ENCODE measurements around the gene TSHZ1.

Gene TSHZ1

DNA sequence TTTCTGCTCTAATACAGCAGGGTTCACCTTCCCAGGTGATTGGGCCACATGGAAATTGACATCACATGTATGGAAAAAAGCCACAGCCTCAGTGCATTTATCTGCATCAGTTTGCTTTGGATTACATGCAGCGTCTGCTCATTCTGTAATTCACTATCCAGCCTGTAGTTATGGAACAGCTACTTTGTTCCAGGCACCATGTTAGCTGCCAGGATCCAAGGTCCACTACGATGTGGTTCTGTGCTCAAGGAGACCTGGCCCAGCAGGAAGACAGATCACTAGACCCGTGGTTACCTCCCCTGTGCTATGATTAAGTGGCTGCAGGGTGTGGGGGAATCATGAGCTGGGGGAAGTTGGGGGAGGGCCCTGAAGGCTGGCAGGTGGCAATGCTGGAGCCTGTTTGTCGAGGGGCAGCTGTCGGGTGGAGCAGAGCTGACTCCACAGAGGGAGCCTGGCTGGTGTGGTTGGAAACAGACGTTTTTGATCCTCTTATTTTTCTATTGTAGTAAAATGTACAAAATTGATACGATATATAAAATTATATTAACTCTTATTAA lies 58.6 kb downstream of the TSHZ1 start:
- TF ChIP-seq USF1 (IDR thresholded peaks at IDR 0.05), result no peak

DNA sequence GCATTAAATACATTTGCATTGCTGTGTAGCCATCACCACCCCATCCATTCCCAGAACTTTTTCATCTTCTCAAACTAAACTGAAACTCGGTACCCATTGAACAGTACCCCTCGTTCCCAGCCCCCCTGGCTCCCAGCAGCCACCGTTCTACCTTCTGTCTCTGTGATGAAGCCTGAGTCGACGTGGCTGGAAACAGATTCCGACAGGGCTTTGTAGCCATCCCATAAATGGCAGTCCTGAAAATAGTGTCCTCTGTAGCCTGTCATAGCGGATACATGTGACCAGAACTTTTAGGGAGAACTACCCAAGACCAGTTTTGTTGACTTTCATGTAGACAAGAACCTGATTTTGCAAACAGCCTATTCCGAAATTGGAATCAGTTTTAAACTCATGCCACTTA lies 59.1 kb downstream of the TSHZ1 start:
- TF ChIP-seq TAF1 (IDR thresholded peaks at IDR 0.05; ENCODE audit: low read depth), result no peak
- TF ChIP-seq, protein P1, sequence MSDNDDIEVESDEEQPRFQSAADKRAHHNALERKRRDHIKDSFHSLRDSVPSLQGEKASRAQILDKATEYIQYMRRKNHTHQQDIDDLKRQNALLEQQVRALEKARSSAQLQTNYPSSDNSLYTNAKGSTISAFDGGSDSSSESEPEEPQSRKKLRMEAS (IDR thresholded peaks at IDR 0.05), result no peak

DNA sequence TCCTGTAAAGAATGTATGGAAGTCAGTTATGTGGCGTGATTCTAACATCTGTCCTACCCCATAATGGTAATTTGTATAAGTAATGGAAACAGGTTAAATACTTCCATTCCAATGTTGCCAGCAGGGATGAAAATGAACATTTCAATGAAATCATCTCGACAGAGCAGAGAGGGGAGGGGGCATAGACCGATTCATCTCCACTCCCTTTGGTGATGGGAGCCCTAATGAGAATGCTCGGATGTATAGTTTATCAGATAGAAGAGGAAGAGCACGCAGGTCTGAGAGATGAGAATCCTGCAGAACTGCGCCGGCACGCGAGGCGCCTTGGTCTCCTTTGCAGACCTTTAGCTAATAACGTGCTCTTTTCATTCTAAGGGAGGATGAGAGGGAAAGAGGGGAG lies 61.4 kb downstream of the TSHZ1 start:
- TF ChIP-seq RAD21 (IDR thresholded peaks at IDR 0.05; ENCODE audit: low read depth), result no peak
- TF ChIP-seq, protein P1 (IDR thresholded peaks at IDR 0.05), result no peak
- TF ChIP-seq TAF1 (IDR thresholded peaks at IDR 0.05; ENCODE audit: low read depth), result no peak
- TF ChIP-seq NFIC (IDR thresholded peaks at IDR 0.05), result no peak
- no peak for TF ChIP-seq EGR1 (IDR thresholded peaks at IDR 0.05)
- TF ChIP-seq CEBPB (IDR thresholded peaks at IDR 0.05), result no peak
- TF ChIP-seq ZBTB7A (IDR thresholded peaks at IDR 0.05; ENCODE audit: low read depth), result no peak
- no peak for TF ChIP-seq USF1 (IDR thresholded peaks at IDR 0.05)
- no peak for TF ChIP-seq TCF12 (IDR thresholded peaks at IDR 0.05; ENCODE audit: low read depth)
- no peak for TF ChIP-seq CREB1 (IDR thresholded peaks at IDR 0.05; ENCODE audit: low read depth)
- no peak for TF ChIP-seq TEAD4 (IDR thresholded peaks at IDR 0.05)
- TF ChIP-seq YY1 (IDR thresholded peaks at IDR 0.05; ENCODE audit: low read depth), result no peak
- TF ChIP-seq EP300 (IDR thresholded peaks at IDR 0.05; ENCODE audit: borderline replicate concordance), result no peak
- TF ChIP-seq REST (IDR thresholded peaks at IDR 0.05; ENCODE audit: low read depth), result no peak

GRCh38 chr18:75273817-75274216 lies 63.2 kb downstream of the TSHZ1 start:
- TF ChIP-seq RAD21 (IDR thresholded peaks at IDR 0.05; ENCODE audit: low read depth) (no peak), YY1 (IDR thresholded peaks at IDR 0.05; ENCODE audit: low read depth) (no peak), TCF12 (IDR thresholded peaks at IDR 0.05; ENCODE audit: low read depth) (no peak), USF1 (IDR thresholded peaks at IDR 0.05) (no peak), CEBPB (IDR thresholded peaks at IDR 0.05) (no peak)

- TF ChIP-seq RAD21 (IDR thresholded peaks at IDR 0.05; ENCODE audit: low read depth) (no peak), CREB1 (IDR thresholded peaks at IDR 0.05; ENCODE audit: low read depth) (no peak), TEAD4 (IDR thresholded peaks at IDR 0.05) (no peak), USF1 (IDR thresholded peaks at IDR 0.05) (no peak)
Measured at GRCh38 chr18:75275226-75275625, 64.6 kb downstream of the TSHZ1 start.

DNA sequence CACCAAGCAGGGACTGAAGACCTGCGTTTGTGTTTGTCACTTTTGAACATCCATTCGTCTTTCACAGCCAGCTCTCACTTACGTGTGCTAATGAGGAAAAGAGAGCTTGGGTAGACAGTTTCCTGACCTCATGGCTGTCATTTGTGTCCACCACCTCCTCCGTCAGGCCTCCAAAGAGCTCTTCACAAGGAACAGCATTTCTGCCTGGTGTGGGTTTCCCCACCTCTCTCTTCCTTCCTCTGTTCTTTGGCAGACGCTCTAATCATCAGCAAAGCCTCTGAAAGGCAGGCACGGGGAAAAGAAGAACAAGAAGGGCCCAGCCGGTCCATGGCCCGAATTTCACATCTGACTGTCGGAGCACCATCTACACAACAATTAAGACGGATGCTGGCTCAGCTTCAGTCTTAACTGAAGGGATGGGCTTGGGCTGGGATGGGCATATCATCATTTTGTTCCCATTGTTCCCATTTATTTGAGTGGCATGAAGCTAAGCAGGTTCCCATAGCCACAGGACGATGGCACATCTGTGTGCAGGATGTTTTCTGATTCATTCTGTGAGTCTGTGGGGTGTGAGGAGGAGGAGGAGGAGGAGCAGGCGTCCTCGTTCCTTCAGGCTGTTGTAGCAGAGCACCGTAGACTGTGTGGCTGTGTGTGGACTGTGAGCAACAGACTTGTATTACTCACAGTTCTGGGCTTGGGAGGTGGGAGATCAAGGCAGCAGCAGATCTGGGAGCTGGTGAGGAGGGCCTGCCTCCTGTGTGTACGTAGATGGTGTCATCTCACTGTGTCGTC lies 66.4 kb downstream of the TSHZ1 start:
- TF ChIP-seq USF1 (IDR thresholded peaks at IDR 0.05) (no peak), ZBTB7A (IDR thresholded peaks at IDR 0.05; ENCODE audit: low read depth) (no peak), CEBPB (IDR thresholded peaks at IDR 0.05) (no peak), TCF12 (IDR thresholded peaks at IDR 0.05; ENCODE audit: low read depth) (no peak), NFIC (IDR thresholded peaks at IDR 0.05) (no peak), FOXM1 (IDR thresholded peaks at IDR 0.05; ENCODE audit: borderline replicate concordance, low read depth) (no peak), TAF1 (IDR thresholded peaks at IDR 0.05; ENCODE audit: low read depth) (no peak), TEAD4 (IDR thresholded peaks at IDR 0.05) (no peak), CREB1 (IDR thresholded peaks at IDR 0.05; ENCODE audit: low read depth) (no peak), YY1 (IDR thresholded peaks at IDR 0.05; ENCODE audit: low read depth) (no peak), REST (IDR thresholded peaks at IDR 0.05; ENCODE audit: low read depth) (no peak)
- TF ChIP-seq, protein P1 (IDR thresholded peaks at IDR 0.05), result no peak
